NCI-H1048 (cell line): ENCODE measurements around the gene CTTNBP2.
"Not testable (repeated sequence)": the region's sequence is repeated elsewhere in the genome, so short reads cannot be mapped to it uniquely, and the experiment has no call there.

Experiments
- DNase-seq: peaks from one replicate; lab custom pipeline; 2025; lab: John Stamatoyannopoulos, UW

CTTNBP2 gene

GRCh38 chr7:117750612-117751563 is 122.4 kb downstream of the CTTNBP2 start:
- no peak for DNase-seq

GRCh38 chr7:117741962-117742361 is 131.3 kb downstream of the CTTNBP2 start:
- no peak for DNase-seq

GRCh38 chr7:117739085-117739484 is 134.2 kb downstream of the CTTNBP2 start:
- DNase-seq: no peak

- DNase-seq: no peak
Measured at GRCh38 chr7:117737926-117738325, 135.3 kb downstream of the CTTNBP2 start.

GRCh38 chr7:117731455-117731854 is 141.8 kb downstream of the CTTNBP2 start:
- DNase-seq: no peak

- no peak for DNase-seq
Measured at GRCh38 chr7:117730390-117730789, 142.9 kb downstream of the CTTNBP2 start.

GRCh38 chr7:117728890-117729624 is 144.2 kb downstream of the CTTNBP2 start:
- no peak for DNase-seq

GRCh38 chr7:117724898-117725297 is 148.3 kb downstream of the CTTNBP2 start:
- DNase-seq: no peak

- no peak for DNase-seq
Measured at GRCh38 chr7:117719377-117719776, 153.9 kb downstream of the CTTNBP2 start.

- no peak for DNase-seq
Measured at GRCh38 chr7:117718116-117718835, 155.0 kb downstream of the CTTNBP2 start.

- DNase-seq: no peak
Measured at GRCh38 chr7:117717357-117717756, 155.9 kb downstream of the CTTNBP2 start.

- no peak for DNase-seq
Measured at GRCh38 chr7:117716707-117717299, 156.4 kb downstream of the CTTNBP2 start.

GRCh38 chr7:117715784-117716445 is 157.3 kb downstream of the CTTNBP2 start:
- DNase-seq: no peak

GRCh38 chr7:117711556-117711955 is 161.7 kb downstream of the CTTNBP2 start:
- no peak for DNase-seq

GRCh38 chr7:117708173-117708572 is 165.1 kb downstream of the CTTNBP2 start:
- DNase-seq: not testable (repeated sequence)

- DNase-seq: no peak
Measured at GRCh38 chr7:117707080-117707479, 166.2 kb downstream of the CTTNBP2 start.

- DNase-seq: no peak
Measured at GRCh38 chr7:117706210-117706609, 167.0 kb downstream of the CTTNBP2 start.

GRCh38 chr7:117705630-117706029 is 167.6 kb downstream of the CTTNBP2 start:
- no peak for DNase-seq

GRCh38 chr7:117704063-117704462 is 169.2 kb downstream of the CTTNBP2 start:
- no peak for DNase-seq

GRCh38 chr7:117698018-117698417 is 175.2 kb downstream of the CTTNBP2 start:
- DNase-seq: no peak

- DNase-seq: no peak
Measured at GRCh38 chr7:117692338-117692737, 180.9 kb downstream of the CTTNBP2 start.
